A549 treated with AZD9567 at 1 μM for 4 hours (cell line): ENCODE data around the gene MSGN1. TPM values are rescaled to one million over a fixed set of nuclear protein-coding genes. Genes with fewer than 3 reads are reported as not detected.

Experiments used
- total RNA-seq: library from RNA; stranded (reverse); fragments of 200-300 nt; extraction: Qiagen RNA extraction; gene quantifications from 5 replicates; pipeline ENCODE4 v1.2.3, GENCODE V29; 2022; ENCODE audit not compliant: insufficient read depth

The MSGN1 gene, protein sequence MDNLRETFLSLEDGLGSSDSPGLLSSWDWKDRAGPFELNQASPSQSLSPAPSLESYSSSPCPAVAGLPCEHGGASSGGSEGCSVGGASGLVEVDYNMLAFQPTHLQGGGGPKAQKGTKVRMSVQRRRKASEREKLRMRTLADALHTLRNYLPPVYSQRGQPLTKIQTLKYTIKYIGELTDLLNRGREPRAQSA
- total RNA-seq, result not detected in 5 replicates

DNA sequence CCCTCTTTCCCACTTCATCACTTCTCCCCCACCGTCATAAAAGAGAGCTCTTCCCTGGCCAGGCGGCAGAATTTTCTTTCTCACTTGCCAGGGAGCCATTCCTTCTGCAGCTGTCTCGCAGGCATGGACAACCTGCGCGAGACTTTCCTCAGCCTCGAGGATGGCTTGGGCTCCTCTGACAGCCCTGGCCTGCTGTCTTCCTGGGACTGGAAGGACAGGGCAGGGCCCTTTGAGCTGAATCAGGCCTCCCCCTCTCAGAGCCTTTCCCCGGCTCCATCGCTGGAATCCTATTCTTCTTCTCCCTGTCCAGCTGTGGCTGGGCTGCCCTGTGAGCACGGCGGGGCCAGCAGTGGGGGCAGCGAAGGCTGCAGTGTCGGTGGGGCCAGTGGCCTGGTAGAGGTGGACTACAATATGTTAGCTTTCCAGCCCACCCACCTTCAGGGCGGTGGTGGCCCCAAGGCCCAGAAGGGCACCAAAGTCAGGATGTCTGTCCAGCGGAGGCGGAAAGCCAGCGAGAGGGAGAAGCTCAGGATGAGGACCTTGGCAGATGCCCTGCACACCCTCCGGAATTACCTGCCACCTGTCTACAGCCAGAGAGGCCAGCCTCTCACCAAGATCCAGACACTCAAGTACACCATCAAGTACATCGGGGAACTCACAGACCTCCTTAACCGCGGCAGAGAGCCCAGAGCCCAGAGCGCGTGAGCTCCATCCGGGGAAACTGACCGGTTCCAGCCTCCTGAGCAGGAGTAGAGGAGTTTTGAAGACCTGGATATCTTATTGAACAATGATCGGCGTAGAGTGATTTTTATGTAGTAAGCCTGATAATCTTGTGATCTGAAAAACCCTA, at the start of gene MSGN1:
MSGN1 (plus strand) TSS at position 65 of the 850 bp plus-strand sequence; CDS start at position 124, 59 bp downstream.

Other genes with a start within 250 kb of the MSGN1 start
- 26.4 to 35.5 TPM (median 32.1 TPM) in 5 replicates for gene SMC6, start 62.6 kb upstream of the MSGN1 start, total RNA-seq
- gene GEN1, start 62.3 kb upstream of the MSGN1 start, total RNA-seq, result 7.8 to 14.6 TPM (median 12.1 TPM) in 5 replicates
- gene KCNS3, start 62.2 kb downstream of the MSGN1 start, total RNA-seq, result 1.1 to 2.0 TPM (median 1.2 TPM) in 5 replicates